Calu3 (cell line): Measurements from ENCODE around the gene NEAT1. TPM values are rescaled to one million over a fixed set of nuclear protein-coding genes. Genes with fewer than 3 reads are reported as not detected.

ENCODE experiments used
- BruUV-seq: library from RNA; stranded (reverse); fragments of 400-500 nt; replicated peaks from 2 replicates; lab custom pipeline; 2021; lab: Mats Ljungman, UMichigan
- CTCF ChIA-PET: fragments of 300-600 bp; sonication (Branson Sonifier 250); formaldehyde crosslinking; loops from one replicate; lab custom pipeline; 2022; ENCODE audit warnings: antibody characterized with exemption; lab: Charles Lee
- DNase-seq: peaks from one replicate; pipeline ENCODE4 v3.0.0; 2022
- H3K27ac Mint-ChIP-seq: one replicate; pipeline ENCODE4 v1.8.0; 2022; ENCODE audit warnings: mixed read lengths; ENCODE audit not compliant: unreplicated experiment
- H3K27me3 Mint-ChIP-seq: one replicate; pipeline ENCODE4 v1.8.0; 2022; ENCODE audit warnings: mixed read lengths; ENCODE audit not compliant: unreplicated experiment
- H3K36me3 Mint-ChIP-seq: one replicate; pipeline ENCODE4 v1.8.0; 2022; ENCODE audit warnings: mild to moderate bottlenecking, moderate library complexity, mixed read lengths; ENCODE audit not compliant: insufficient read depth, unreplicated experiment
- H3K4me1 Mint-ChIP-seq: one replicate; pipeline ENCODE4 v1.8.0; 2022; ENCODE audit warnings: mild to moderate bottlenecking, low read depth, mixed read lengths; ENCODE audit not compliant: unreplicated experiment
- H3K4me3 Mint-ChIP-seq: one replicate; pipeline ENCODE4 v1.8.0; 2022; ENCODE audit warnings: mild to moderate bottlenecking, low read depth, moderate library complexity, mixed read lengths; ENCODE audit not compliant: unreplicated experiment
- H3K9me3 Mint-ChIP-seq: one replicate; pipeline ENCODE4 v1.8.0; 2022; ENCODE audit warnings: low read depth, mixed read lengths; ENCODE audit not compliant: unreplicated experiment
- CTCF ChIP-seq: fragments of 200-600 bp; IDR thresholded peaks from one replicate; pipeline ENCODE4 v1.8.0; 2022; ENCODE audit warnings: antibody characterized with exemption; ENCODE audit not compliant: unreplicated experiment
- intact Hi-C: fragments of 100-400 bp; cut with micrococcal nuclease; formaldehyde crosslinking; loops from one replicate; pipeline ENCODE4 v1.10.0; 2022; ENCODE audit not compliant: unreplicated experiment
- total RNA-seq: library from RNA; stranded (reverse); gene quantifications from 2 replicates; pipeline ENCODE4 v1.2.3, GENCODE V29; 2022

The NEAT1 gene
- total RNA-seq, 1 experiment from 2014 or later: 605 TPM

DNA sequence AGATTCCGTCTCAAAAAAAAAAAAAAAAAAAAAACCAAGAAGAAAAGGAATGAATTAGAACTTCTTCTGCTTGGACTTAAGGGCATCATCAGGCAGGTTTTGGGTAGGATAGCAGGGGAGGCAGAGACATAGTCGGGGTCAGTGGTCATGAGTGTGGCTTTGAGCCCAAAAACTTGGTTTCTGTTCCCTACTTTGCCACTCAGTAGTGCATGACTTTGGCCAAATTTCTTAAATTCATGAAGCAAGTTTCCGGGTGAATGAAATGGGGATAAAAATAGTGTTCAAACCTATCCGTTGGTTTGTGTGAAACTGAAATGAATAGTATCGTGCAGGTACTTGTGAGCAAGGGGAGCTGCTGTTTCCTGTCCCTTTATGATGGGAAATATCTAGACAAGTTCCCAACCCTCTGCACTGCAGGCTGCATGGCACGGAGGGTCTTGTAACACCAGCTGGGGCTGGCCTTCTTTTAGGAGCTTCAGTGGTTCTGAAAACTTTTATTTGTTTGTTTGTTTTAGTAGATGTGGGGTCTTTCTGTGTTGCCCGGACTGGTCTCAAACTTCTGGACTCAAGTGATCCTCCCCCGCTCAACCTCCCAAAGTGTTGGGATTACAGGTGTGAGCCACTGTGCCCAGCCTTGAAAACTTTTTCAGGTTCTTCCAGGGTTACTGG, 18.4 kb downstream of the NEAT1 start:
- H3K4me3 Mint-ChIP-seq: peak overlapping the region; percentile 39
- H3K36me3 Mint-ChIP-seq: peaks cover 100% of the 10 kb centered on the region
- peaks cover 74% of the 10 kb centered on the region for H3K4me1 Mint-ChIP-seq
- intact Hi-C loops: no loop called here
- no TSS peak for BruUV-seq
- DNase-seq: no peak
- H3K9me3 Mint-ChIP-seq: no peaks in the 10 kb centered on the region
- H3K27ac Mint-ChIP-seq: peak overlapping the region; percentile 53
- CTCF ChIA-PET: no interaction called here
- no peaks in the 10 kb centered on the region for H3K27me3 Mint-ChIP-seq
- TF ChIP-seq CTCF: no peak

- Mint-ChIP-seq H3K9me3 (no peaks in the 10 kb centered on the region), H3K27me3 (no peaks in the 10 kb centered on the region), H3K4me3 (peak overlapping the region; percentile 49), H3K27ac (peak overlapping the region; percentile 92), H3K36me3 (peaks cover 100% of the 10 kb centered on the region), H3K4me1 (peaks cover 59% of the 10 kb centered on the region)
- CTCF ChIA-PET: no interaction called here
- no TSS peak for BruUV-seq
- no peak for TF ChIP-seq CTCF
- intact Hi-C loops: no loop called here
- DNase-seq: no peak
These were observed 20.3 kb downstream of the NEAT1 start for GRCh38 chr11:65442842-65443331.

GRCh38 chr11:65444314-65445051, 21.9 kb downstream of the NEAT1 start:
- Mint-ChIP-seq H3K36me3 (peaks cover 100% of the 10 kb centered on the region), H3K27me3 (no peaks in the 10 kb centered on the region), H3K4me1 (peaks cover 44% of the 10 kb centered on the region), H3K27ac (peak overlapping the region; percentile 92), H3K9me3 (no peaks in the 10 kb centered on the region), H3K4me3 (peak overlapping the region; percentile 57)
- no peak for DNase-seq
- no peak for TF ChIP-seq CTCF
- BruUV-seq: no TSS peak
- CTCF ChIA-PET: interaction anchor here (0.6 to 1.0 kb wide), 3 partner anchors 35 to 151 kb away, joined by 3 to 5 read pairs (median 4); no protein-coding TSS in a partner anchor
- intact Hi-C loops: no loop called here

DNA sequence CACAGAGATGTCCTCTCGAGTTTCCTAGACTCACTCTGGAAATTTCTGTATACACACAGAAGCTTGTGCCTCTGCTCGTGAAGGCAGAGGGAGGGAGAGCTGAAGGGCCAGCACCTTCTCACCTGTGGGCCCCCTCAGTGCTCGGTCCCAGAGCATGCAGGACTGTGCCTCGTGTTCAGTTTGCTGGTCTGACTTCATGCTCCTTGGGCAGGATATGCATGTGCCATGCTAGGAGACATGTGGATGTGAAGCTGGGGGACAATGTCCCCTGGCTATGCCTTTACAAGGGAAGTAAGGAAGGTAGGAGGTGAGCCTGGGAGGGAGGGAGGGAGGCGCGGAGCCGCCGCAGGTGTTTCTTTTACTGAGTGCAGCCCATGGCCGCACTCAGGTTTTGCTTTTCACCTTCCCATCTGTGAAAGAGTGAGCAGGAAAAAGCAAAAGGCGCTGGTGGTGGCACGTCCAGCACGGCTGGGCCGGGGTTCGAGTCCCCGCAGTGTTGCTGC, 22.6 kb downstream of the NEAT1 start:
- TF ChIP-seq CTCF: no peak
- H3K9me3 Mint-ChIP-seq: no peaks in the 10 kb centered on the region
- DNase-seq: no peak
- H3K27me3 Mint-ChIP-seq: no peaks in the 10 kb centered on the region
- H3K36me3 Mint-ChIP-seq: peaks cover 99% of the 10 kb centered on the region
- no peak overlapping the region for H3K4me3 Mint-ChIP-seq
- CTCF ChIA-PET: interaction anchor here (1.0 kb wide), 1 partner anchor 34 kb away, joined by 3 read pairs; no protein-coding TSS in a partner anchor
- intact Hi-C loops: no loop called here
- peak overlapping the region; percentile 92 for H3K27ac Mint-ChIP-seq
- no TSS peak for BruUV-seq
- H3K4me1 Mint-ChIP-seq: peaks cover 38% of the 10 kb centered on the region
